GM12878 (cell line): ENCODE data around the gene NHLRC4. TPM values are rescaled to one million over a fixed set of nuclear protein-coding genes. Genes with fewer than 3 reads are reported as not detected.

Experiments used
- ATAC-seq: fragments of 200-7000 bp; cut with Tn5 transposase; 3 replicates; pipeline ENCODE4 v1.9.1; 2020; ENCODE audit warnings: mild to moderate bottlenecking, moderate library complexity
- BruUV-seq: library from RNA; stranded (reverse); fragments of 400-500 nt; replicated peaks from 2 replicates; lab custom pipeline; 2021; lab: Mats Ljungman, UMichigan
- CTCF ChIA-PET: fragments of 300-600 bp; sonication (Branson Sonifier 250); formaldehyde crosslinking; extraction: SDS; loops from one replicate; lab custom pipeline; 2021; ENCODE audit warnings: inconsistent platforms; lab: Yijun Ruan, JAX
- POLR2A ChIA-PET: fragments of 350-600 bp; formaldehyde crosslinking; extraction: SDS; loops from one replicate; lab custom pipeline; 2021; ENCODE audit warnings: inconsistent platforms; lab: Charles Lee
- RAD21 ChIA-PET: fragments of 300-600 bp; sonication (Branson Sonifier 250); formaldehyde crosslinking; loops from one replicate; lab custom pipeline; 2023; ENCODE audit warnings: antibody characterized with exemption; ENCODE audit not compliant: unreplicated experiment; lab: Charles Lee
- SMC1A ChIA-PET: fragments of 300-600 bp; sonication (Branson Sonifier 250); formaldehyde crosslinking; loops from one replicate; lab custom pipeline; 2023; ENCODE audit not compliant: unreplicated experiment, uncharacterized antibody; lab: Charles Lee
- DNase-seq: peaks from one replicate; pipeline ENCODE4 v3.0.0-alpha.2; 2011; ENCODE audit warnings: low read depth, low spot score
- FAIRE-seq: peaks from 3 replicates; lab custom pipeline; 2011; peaks lifted over from hg19 to GRCh38; lab: Jason Lieb, UNC
- H2AFZ ChIP-seq: 2 replicates; pipeline ENCODE4 v1.6.0; 2011; ENCODE audit warnings: low read depth, low read length, control low read depth; ENCODE audit not compliant: control insufficient read depth
- H3K27ac ChIP-seq: 2 replicates; pipeline ENCODE4 v1.5.1; 2011; ENCODE audit warnings: control low read depth; ENCODE audit not compliant: control insufficient read depth, insufficient read depth
- H3K27me3 ChIP-seq, 2 experiments: replicated peaks in 1 of 2; 2 replicates each; pipeline versions ENCODE4 v1.6.0 to v1.6.1; 2011; ENCODE audit warnings: low read length in 1 of 2; ENCODE audit not compliant: control insufficient read depth in 2 of 2, insufficient read depth in 2 of 2
- H3K36me3 ChIP-seq, 2 experiments: 2 replicates each; pipeline ENCODE4 v1.5.1; 2011; ENCODE audit warnings: low read length in 1 of 2; ENCODE audit not compliant: control insufficient read depth in 2 of 2, insufficient read depth in 2 of 2
- H3K4me1 ChIP-seq: 2 replicates; pipeline ENCODE4 v1.6.1; 2011; ENCODE audit warnings: mild to moderate bottlenecking, low read length, moderate library complexity, mixed read lengths; ENCODE audit not compliant: control insufficient read depth, insufficient read depth
- H3K4me2 ChIP-seq: 2 replicates; pipeline ENCODE4 v1.6.0; 2011; ENCODE audit warnings: control low read depth; ENCODE audit not compliant: control insufficient read depth, insufficient read depth
- H3K4me3 ChIP-seq: fragments of 200-600 bp; sonication (generic); 2 replicates; pipeline ENCODE4 v1.5.1; 2016
- H3K79me2 ChIP-seq: 2 replicates; pipeline ENCODE4 v1.6.0; 2011; ENCODE audit warnings: low read length; ENCODE audit not compliant: control insufficient read depth, insufficient read depth
- H3K9ac ChIP-seq: 2 replicates; pipeline ENCODE4 v1.8.0; 2011; ENCODE audit warnings: low read length, control low read depth, mixed read lengths; ENCODE audit not compliant: control insufficient read depth, insufficient read depth
- H3K9me3 ChIP-seq: replicated peaks from 3 replicates; pipeline ENCODE4 v1.5.1; 2011; ENCODE audit warnings: mild to moderate bottlenecking, low read length; ENCODE audit not compliant: control insufficient read depth, insufficient read depth
- H4K20me1 ChIP-seq: 2 replicates; pipeline ENCODE4 v1.6.0; 2011; ENCODE audit not compliant: control insufficient read depth, insufficient read depth
- CEBPB ChIP-seq, 2 experiments: fragments of 150-350 bp in 1 of 2; IDR thresholded peaks; 2 replicates each; pipeline ENCODE4 v1.6.1; 2012 to 2014; ENCODE audit warnings: low read depth in 2 of 2, low read length in 2 of 2, borderline replicate concordance in 1 of 2, inconsistent platforms in 1 of 2
- IRF3 ChIP-seq: fragments of 450-650 bp; IDR thresholded peaks from 2 replicates; pipeline ENCODE4 v1.6.1; 2014; ENCODE audit warnings: mild to moderate bottlenecking
- POLR2A ChIP-seq: IDR thresholded peaks from 2 replicates; pipeline ENCODE4 v1.6.1; 2011; ENCODE audit warnings: low read depth, mild to moderate bottlenecking, low read length
- RFX5 ChIP-seq: IDR thresholded peaks from 2 replicates; pipeline ENCODE4 v1.6.1; 2011; ENCODE audit warnings: low read depth, low read length, improper control_type of control experiment
- SMARCA5 ChIP-seq: fragments of 450-650 bp; IDR thresholded peaks from 2 replicates; pipeline ENCODE4 v1.6.1; 2017; ENCODE audit warnings: mild to moderate bottlenecking
- SMC3 ChIP-seq: IDR thresholded peaks from 2 replicates; pipeline ENCODE4 v1.6.1; 2011; ENCODE audit warnings: low read length, improper control_type of control experiment, borderline replicate concordance
- SPI1 ChIP-seq: IDR thresholded peaks from 2 replicates; pipeline ENCODE4 v1.6.1; 2011; ENCODE audit warnings: low read depth, mild to moderate bottlenecking, low read length, moderate library complexity, borderline replicate concordance; ENCODE audit not compliant: insufficient read depth
- ZNF207 ChIP-seq: fragments of 450-650 bp; IDR thresholded peaks from 2 replicates; pipeline ENCODE4 v1.6.1; 2014; ENCODE audit warnings: antibody characterized with exemption, mild to moderate bottlenecking, borderline replicate concordance
- WGBS: methylation state at CpG from one replicate; pipeline ENCODE4 v1.1.6; 2016; ENCODE audit warnings: low lambda C conversion rate; ENCODE audit not compliant: insufficient replicate concordance, insufficient coverage; ENCODE audit errors: missing lambda C conversion rate; 5-methylcytosine and 5-hydroxymethylcytosine counted together
- in situ Hi-C: fragments of 300-500 bp; cut with MboI; formaldehyde crosslinking; loops from 9 replicates; pipeline ENCODE4 v1.14.3; 2018; ENCODE audit warnings: mixed read lengths
- intact Hi-C: fragments of 100-400 bp; cut with micrococcal nuclease; formaldehyde crosslinking; loops from one replicate; pipeline ENCODE4 v1.14.2; 2022; ENCODE audit not compliant: unreplicated experiment
- polyA plus RNA-seq, 11 experiments: library from polyadenylated mRNA; depleted of rRNA in 4 of 11; unstranded in 6 of 11; stranded (reverse) in 5 of 11; fragments of >200 nt; fragmentation: Nextera tagmentation in 4 of 11; fragmentation: Illumina TruSeq in 1 of 11; extraction: Ambion mirVana in 4 of 11; extraction: Trizol in 1 of 11; gene quantifications; 1 replicate in 1 of 11; 2 replicates in 10 of 11; pipeline versions ENCODE4 v1.2.1 to v1.2.3, GENCODE V29; 2011 to 2016; ENCODE audit warnings: inconsistent platforms in 2 of 11, missing spikeins in 2 of 11, low read depth in 1 of 11
- total RNA-seq, 4 experiments: library from RNA; depleted of rRNA in 3 of 4; stranded (reverse); fragments of >200 nt in 3 of 4; fragmentation: Illumina TruSeq in 1 of 4; extraction: Trizol in 1 of 4; gene quantifications; 2 replicates each; pipeline versions ENCODE4 v1.2.1 to v1.2.3, GENCODE V29; 2013 to 2021
- TF ChIP-seq, protein P1 (sequence below), 3 experiments: IDR thresholded peaks in 2 of 3; conservative IDR thresholded peaks in 1 of 3; 2 replicates each; pipeline ENCODE4 v1.5.1; 2011; ENCODE audit warnings: low read depth in 3 of 3, low read length in 3 of 3, mild to moderate bottlenecking in 3 of 3, control low read depth in 2 of 3, moderate library complexity in 2 of 3, inconsistent platforms in 1 of 3, mixed read lengths in 1 of 3; ENCODE audit not compliant: control insufficient read depth in 2 of 3, insufficient read depth in 1 of 3; ENCODE audit errors: extremely low read depth in 1 of 3

Gene NHLRC4
- total and polyA plus RNA-seq, 10 of the 15 experiments (the other 5 are each of a cell fraction or from before 2014, with no cell fraction given): 0.07 to 1.1 (median 0.57) TPM; not detected in 3

DNA sequence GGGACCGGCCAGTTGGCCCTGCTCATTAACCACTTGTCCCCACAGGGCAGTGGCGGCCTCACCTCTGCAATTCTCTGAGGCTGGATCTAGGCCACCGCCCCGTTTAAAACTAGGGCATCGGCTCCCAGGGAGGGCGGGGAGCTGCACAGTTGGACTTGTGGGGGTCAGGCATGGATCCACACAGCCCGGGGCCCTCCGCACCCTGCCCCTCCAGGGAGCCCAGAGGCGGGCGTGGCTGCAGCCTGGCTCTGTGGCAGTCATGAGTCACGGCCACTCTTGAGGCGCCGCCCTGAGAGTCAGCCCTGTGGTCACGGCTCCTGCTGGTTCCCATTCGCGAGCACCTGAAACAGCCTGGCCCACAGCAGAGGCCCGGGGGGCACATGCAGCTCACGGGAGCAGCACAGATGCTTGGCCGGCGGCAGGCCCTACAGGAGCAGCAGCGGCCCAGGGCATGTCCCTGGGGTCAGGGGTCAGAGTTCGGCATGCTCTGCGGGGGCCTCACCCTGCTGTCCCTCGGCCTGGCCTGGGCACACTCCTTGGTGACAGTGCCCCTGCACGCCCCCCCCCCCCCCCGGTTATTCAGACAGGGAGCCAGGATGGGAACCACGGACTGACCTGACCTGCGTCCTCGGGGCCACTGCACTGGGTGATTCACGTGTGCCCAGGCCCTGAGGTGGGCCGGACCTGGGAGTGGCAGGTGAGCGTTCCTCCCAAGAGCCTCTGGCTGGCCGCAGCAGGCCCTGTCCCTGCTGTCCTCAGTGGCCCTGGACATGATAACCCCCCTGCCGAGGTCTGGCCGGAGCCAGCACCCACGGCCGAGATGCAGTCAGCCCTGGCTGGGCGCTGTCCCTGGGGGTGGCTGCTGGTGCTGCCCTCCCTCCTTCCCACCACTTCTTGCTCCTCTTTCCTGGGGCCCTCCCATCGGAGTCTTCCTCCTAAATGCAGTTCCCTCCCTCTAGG is 31.1 kb upstream of the NHLRC4 start (continued):
- TF ChIP-seq, protein P1, sequence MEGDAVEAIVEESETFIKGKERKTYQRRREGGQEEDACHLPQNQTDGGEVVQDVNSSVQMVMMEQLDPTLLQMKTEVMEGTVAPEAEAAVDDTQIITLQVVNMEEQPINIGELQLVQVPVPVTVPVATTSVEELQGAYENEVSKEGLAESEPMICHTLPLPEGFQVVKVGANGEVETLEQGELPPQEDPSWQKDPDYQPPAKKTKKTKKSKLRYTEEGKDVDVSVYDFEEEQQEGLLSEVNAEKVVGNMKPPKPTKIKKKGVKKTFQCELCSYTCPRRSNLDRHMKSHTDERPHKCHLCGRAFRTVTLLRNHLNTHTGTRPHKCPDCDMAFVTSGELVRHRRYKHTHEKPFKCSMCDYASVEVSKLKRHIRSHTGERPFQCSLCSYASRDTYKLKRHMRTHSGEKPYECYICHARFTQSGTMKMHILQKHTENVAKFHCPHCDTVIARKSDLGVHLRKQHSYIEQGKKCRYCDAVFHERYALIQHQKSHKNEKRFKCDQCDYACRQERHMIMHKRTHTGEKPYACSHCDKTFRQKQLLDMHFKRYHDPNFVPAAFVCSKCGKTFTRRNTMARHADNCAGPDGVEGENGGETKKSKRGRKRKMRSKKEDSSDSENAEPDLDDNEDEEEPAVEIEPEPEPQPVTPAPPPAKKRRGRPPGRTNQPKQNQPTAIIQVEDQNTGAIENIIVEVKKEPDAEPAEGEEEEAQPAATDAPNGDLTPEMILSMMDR (IDR thresholded peaks at IDR 0.05 in 2 of 3, conservative IDR thresholded peaks at IDR 0.05 in 1 of 3; ENCODE audit: control insufficient read depth in 2 of 3, extremely low read depth in 1 of 3, insufficient read depth in 1 of 3, low read depth in 3 of 3, low read length in 3 of 3): no peak
- TF ChIP-seq POLR2A: no peak; the same call in 1 of the 2 replicates
- no peak for TF ChIP-seq CEBPB (IDR thresholded peaks at IDR 0.05; ENCODE audit: borderline replicate concordance in 1 of 2, low read depth in 2 of 2, low read length in 2 of 2)
- TF ChIP-seq SMC3: no peak
- no peak for TF ChIP-seq SPI1
- TF ChIP-seq ZNF207: no peak

GRCh38 chr16:536746-537145 is 30.1 kb upstream of the NHLRC4 start:
- Histone ChIP-seq H2AFZ (no peak overlapping the region), H3K27me3 (no peaks in the 10 kb centered on the region), H3K36me3 (peaks cover 0 to 26% of the 10 kb centered on the region in 2 experiments; a peak in 3 of 4 replicates), H3K9ac (no peak overlapping the region), H3K9me3 (no peaks in the 10 kb centered on the region), H3K4me1 (no peaks in the 10 kb centered on the region), H3K79me2 (peaks cover 6% of the 10 kb centered on the region)
- intact Hi-C loops (no loop called here), in situ Hi-C loops (no loop called here)
- WGBS: 96% methylated on average over 16 of the region's 17 CpGs
- DNase-seq: no peak
- TF ChIP-seq RFX5 (no peak), IRF3 (no peak), SMARCA5 (no peak)
- TF ChIP-seq, all 136 proteins: peak for 0
- H3K4me3 ChIP-seq: no peak overlapping the region
- no peak overlapping the region for H3K4me2 ChIP-seq
- ChIA-PET RAD21 (no interaction called here), POLR2A (interaction anchor here (0.6 to 0.7 kb wide), 2 partner anchors 30 to 100 kb away, joined by 3 to 8 read pairs; partner anchors contain the start of gene NHLRC4), CTCF (no interaction called here), SMC1A (no interaction called here)
- ATAC-seq: no peak
- no TSS peak for BruUV-seq
- H3K27ac ChIP-seq: no peak overlapping the region
- H4K20me1 ChIP-seq: no peaks in the 10 kb centered on the region
- FAIRE-seq: no peak
